KMS-11 (cell line): Measurements from ENCODE around the gene TEX48.

Experiments
- H2AFZ ChIP-seq: fragments of 200-600 bp; sonication (generic); 2 replicates; pipeline ENCODE4 v1.6.1; 2016; ENCODE audit warnings: antibody characterized with exemption, mixed run types, low read depth
- H3K27ac ChIP-seq: fragments of 200-600 bp; sonication (generic); 2 replicates; pipeline ENCODE4 v1.6.1; 2016; ENCODE audit warnings: mild to moderate bottlenecking, mixed run types
- H3K27me3 ChIP-seq: fragments of 200-600 bp; sonication (generic); 2 replicates; pipeline ENCODE4 v1.6.1; 2017; ENCODE audit warnings: mild to moderate bottlenecking, low read depth, mixed run types, moderate library complexity; ENCODE audit not compliant: insufficient read depth
- H3K36me3 ChIP-seq: fragments of 200-600 bp; sonication (generic); 2 replicates; pipeline ENCODE4 v1.6.1; 2017; ENCODE audit warnings: mild to moderate bottlenecking, mixed run types; ENCODE audit not compliant: insufficient read depth
- H3K4me1 ChIP-seq: fragments of 200-600 bp; sonication (generic); 2 replicates; pipeline ENCODE4 v1.6.1; 2016; ENCODE audit warnings: mild to moderate bottlenecking, low read depth, mixed run types; ENCODE audit not compliant: poor library complexity, severe bottlenecking
- H3K4me2 ChIP-seq: fragments of 200-600 bp; sonication (generic); 2 replicates; pipeline ENCODE4 v1.7.0; 2016; ENCODE audit warnings: mild to moderate bottlenecking, mixed run types
- H3K4me3 ChIP-seq: fragments of 200-600 bp; sonication (generic); IDR thresholded peaks from 2 replicates; pipeline ENCODE4 v1.6.1; 2017; ENCODE audit warnings: low read depth, low read length, mixed read lengths; ENCODE audit not compliant: insufficient read depth
- H3K79me2 ChIP-seq: fragments of 200-600 bp; sonication (generic); 2 replicates; pipeline ENCODE4 v1.6.1; 2016; ENCODE audit warnings: low read depth, mixed run types; ENCODE audit not compliant: insufficient read depth
- H3K9ac ChIP-seq: fragments of 200-600 bp; sonication (generic); 2 replicates; pipeline ENCODE4 v1.6.1; 2016; ENCODE audit warnings: mild to moderate bottlenecking, mixed run types
- H4K20me1 ChIP-seq: fragments of 200-600 bp; sonication (generic); 2 replicates; pipeline ENCODE4 v1.6.1; 2016; ENCODE audit warnings: mild to moderate bottlenecking, mixed run types; ENCODE audit not compliant: insufficient read depth
- TF ChIP-seq, protein P1 (sequence below): fragments of 200-600 bp; sonication (generic); conservative IDR thresholded peaks from 2 replicates; pipeline ENCODE4 v1.6.1; 2017; ENCODE audit warnings: low read depth, mild to moderate bottlenecking, antibody characterized with exemption, low read length, moderate library complexity, mixed read lengths

Gene TEX48

DNA sequence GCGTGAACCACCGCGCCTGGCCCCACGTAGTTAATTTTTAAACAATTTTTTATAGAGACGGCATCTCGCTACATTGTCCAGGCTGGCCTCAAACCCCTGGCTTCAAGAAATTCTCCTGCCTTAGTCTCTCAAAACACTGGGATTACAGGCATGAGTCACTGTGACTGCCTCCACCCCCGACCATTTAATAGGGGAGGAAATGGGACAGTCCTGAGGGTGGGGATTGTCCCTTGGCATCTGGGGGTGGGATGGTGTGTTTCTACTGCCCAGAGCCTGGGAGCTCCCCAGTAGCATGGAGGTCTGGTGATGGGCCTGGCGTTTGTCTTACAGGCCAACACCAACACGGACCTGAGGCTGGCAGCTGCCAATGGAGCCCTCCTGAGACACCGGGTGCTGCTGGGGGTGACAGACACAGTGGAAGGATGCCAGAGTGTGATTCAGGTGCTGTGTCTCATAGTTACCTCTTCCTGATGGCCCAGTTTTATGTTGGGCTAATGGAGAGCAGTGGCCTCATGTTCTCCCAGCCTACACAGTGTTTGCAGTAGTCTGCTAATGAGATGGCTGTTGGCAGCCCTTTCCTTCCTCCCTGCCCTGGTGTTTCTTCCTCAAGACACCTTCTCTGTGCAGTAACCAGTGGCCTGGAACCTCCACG lies 48.4 kb downstream of the TEX48 start:
- Histone ChIP-seq H3K9ac (no peak overlapping the region), H2AFZ (no peak overlapping the region), H3K36me3 (peaks cover 7% of the 10 kb centered on the region; the same call in 1 of the 2 replicates), H3K4me2 (no peak overlapping the region), H3K27me3 (no peaks in the 10 kb centered on the region), H3K4me3 (no peak overlapping the region), H3K4me1 (no peaks in the 10 kb centered on the region), H3K27ac (no peak overlapping the region), H3K79me2 (no peaks in the 10 kb centered on the region), H4K20me1 (no peaks in the 10 kb centered on the region)
- TF ChIP-seq, protein P1, sequence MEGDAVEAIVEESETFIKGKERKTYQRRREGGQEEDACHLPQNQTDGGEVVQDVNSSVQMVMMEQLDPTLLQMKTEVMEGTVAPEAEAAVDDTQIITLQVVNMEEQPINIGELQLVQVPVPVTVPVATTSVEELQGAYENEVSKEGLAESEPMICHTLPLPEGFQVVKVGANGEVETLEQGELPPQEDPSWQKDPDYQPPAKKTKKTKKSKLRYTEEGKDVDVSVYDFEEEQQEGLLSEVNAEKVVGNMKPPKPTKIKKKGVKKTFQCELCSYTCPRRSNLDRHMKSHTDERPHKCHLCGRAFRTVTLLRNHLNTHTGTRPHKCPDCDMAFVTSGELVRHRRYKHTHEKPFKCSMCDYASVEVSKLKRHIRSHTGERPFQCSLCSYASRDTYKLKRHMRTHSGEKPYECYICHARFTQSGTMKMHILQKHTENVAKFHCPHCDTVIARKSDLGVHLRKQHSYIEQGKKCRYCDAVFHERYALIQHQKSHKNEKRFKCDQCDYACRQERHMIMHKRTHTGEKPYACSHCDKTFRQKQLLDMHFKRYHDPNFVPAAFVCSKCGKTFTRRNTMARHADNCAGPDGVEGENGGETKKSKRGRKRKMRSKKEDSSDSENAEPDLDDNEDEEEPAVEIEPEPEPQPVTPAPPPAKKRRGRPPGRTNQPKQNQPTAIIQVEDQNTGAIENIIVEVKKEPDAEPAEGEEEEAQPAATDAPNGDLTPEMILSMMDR = no peak

DNA sequence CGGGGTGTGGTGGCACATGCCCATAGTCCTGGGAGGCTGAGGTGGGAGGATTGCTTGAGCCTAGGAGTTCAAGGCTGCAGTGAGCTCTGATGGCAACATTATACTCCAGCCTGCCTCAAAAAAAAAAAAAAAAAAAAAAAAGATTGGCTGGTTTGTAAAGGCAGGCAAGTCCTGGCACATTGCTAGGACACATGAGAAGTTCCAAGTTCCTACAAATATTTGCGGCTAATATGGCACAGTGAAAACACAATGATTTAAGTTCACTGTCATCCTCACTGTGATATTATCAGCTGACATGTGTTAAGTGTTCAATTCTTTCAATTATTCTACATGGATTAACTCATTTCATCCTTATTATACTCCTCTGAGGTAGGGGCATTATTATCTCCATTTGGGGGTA lies 50.8 kb downstream of the TEX48 start:
- peaks cover 8% of the 10 kb centered on the region; the same call in 1 of the 2 replicates for H3K36me3 ChIP-seq
- no peak overlapping the region for H2AFZ ChIP-seq
- no peak overlapping the region for H3K4me2 ChIP-seq
- no peak overlapping the region for H3K9ac ChIP-seq
- H3K4me3 ChIP-seq = no peak overlapping the region
- H3K27me3 ChIP-seq = no peaks in the 10 kb centered on the region
- no peaks in the 10 kb centered on the region for H3K79me2 ChIP-seq
- H3K4me1 ChIP-seq = no peaks in the 10 kb centered on the region
- TF ChIP-seq, protein P1 = no peak
- no peak overlapping the region for H3K27ac ChIP-seq
- no peaks in the 10 kb centered on the region for H4K20me1 ChIP-seq

DNA sequence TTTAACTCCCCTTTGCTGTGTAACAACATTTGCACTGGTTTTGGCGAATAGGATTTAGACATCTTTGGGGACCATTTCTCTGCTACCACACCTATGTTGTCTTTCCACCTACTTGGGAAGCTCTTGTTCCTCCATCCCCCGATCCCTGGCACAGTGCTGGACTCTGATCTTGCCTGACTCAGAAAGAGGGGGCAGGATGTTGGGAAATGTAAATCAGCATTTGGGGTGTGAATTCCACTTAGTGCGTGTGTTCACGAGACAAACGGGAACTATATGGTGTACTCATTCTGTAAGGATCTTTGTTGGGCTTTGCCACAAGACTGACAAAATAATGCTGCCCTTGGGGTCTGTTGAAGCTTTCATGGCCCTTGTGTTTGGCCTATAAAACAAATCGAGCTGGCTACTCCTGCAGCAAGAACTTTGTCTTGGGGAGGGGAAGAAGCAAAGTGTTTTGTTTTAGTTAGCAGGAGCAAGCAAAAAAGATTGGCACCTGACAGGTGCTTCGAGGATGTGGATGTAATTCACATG lies 52.4 kb downstream of the TEX48 start:
- no peaks in the 10 kb centered on the region for H4K20me1 ChIP-seq
- no peak overlapping the region for H3K4me3 ChIP-seq
- H3K4me2 ChIP-seq = no peak overlapping the region
- H3K36me3 ChIP-seq = peaks cover 8% of the 10 kb centered on the region; the same call in 1 of the 2 replicates
- TF ChIP-seq, protein P1 = no peak
- H3K4me1 ChIP-seq = no peaks in the 10 kb centered on the region
- H3K27me3 ChIP-seq = no peaks in the 10 kb centered on the region
- H3K27ac ChIP-seq = no peak overlapping the region
- H2AFZ ChIP-seq = no peak overlapping the region
- H3K79me2 ChIP-seq = no peaks in the 10 kb centered on the region
- H3K9ac ChIP-seq = no peak overlapping the region

DNA sequence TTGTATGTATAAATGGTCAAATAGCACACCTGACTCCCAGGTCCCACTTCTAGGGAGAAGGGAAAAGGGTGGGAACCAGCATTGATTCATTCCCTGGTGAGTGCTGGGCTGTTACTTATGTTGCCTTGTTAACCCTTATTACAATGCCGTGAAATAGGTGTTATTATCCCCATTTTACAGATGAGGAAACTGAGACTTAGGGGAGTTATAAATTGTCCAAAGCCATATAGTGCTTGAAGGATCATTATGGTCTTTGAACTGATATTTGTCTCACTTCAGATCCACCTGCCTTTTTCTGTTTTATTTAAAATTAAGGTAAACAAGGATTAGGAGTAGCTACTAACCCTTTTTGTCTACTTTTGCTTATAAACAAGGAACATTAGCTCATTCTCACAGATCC lies 54.4 kb downstream of the TEX48 start:
- H3K4me1 ChIP-seq = no peaks in the 10 kb centered on the region
- no peaks in the 10 kb centered on the region for H3K27me3 ChIP-seq
- no peak overlapping the region for H3K4me2 ChIP-seq
- peaks cover 8% of the 10 kb centered on the region; the same call in 1 of the 2 replicates for H3K36me3 ChIP-seq
- TF ChIP-seq, protein P1 = no peak
- no peaks in the 10 kb centered on the region for H3K79me2 ChIP-seq
- H3K27ac ChIP-seq = no peak overlapping the region
- H3K4me3 ChIP-seq = no peak overlapping the region
- no peak overlapping the region for H2AFZ ChIP-seq
- no peak overlapping the region for H3K9ac ChIP-seq
- H4K20me1 ChIP-seq = no peaks in the 10 kb centered on the region
